T-helper 17 cell (primary cell): ENCODE measurements around the gene HPN. TPM values are rescaled to one million over a fixed set of nuclear protein-coding genes. Genes with fewer than 3 reads are reported as not detected.
A peak's percentile ranks its signal among the peaks of the same experiment; 100 is the strongest.

Experiments
- ATAC-seq: fragments of 150-1000 bp; cut with Tn5 transposase; 2 replicates; pipeline ENCODE4 v1.10.0; 2021; ENCODE audit warnings: mild to moderate bottlenecking, moderate library complexity
- DNase-seq, 3 donors: peaks; one replicate each; pipeline versions ENCODE4 v3.0.0 to v3.0.0-alpha.2; 2020 to 2021
- H3K9me3 ChIP-seq: one replicate; pipeline ENCODE4 v1.7.0; 2013; ENCODE audit warnings: low read length, mild to moderate bottlenecking; ENCODE audit not compliant: control insufficient read depth, poor library complexity, severe bottlenecking
- H3K27ac Mint-ChIP-seq: one replicate; pipeline ENCODE4 v1.8.0; 2022; ENCODE audit warnings: mild to moderate bottlenecking, moderate library complexity, mixed read lengths
- H3K27me3 Mint-ChIP-seq: one replicate; pipeline ENCODE4 v1.8.0; 2022; ENCODE audit warnings: mixed read lengths
- H3K36me3 Mint-ChIP-seq: one replicate; pipeline ENCODE4 v1.8.0; 2022; ENCODE audit warnings: low read depth, mixed read lengths
- H3K4me1 Mint-ChIP-seq: one replicate; pipeline ENCODE4 v1.8.0; 2022; ENCODE audit warnings: mild to moderate bottlenecking, mixed read lengths
- H3K4me3 Mint-ChIP-seq: one replicate; pipeline ENCODE4 v1.8.0; 2022; ENCODE audit warnings: mild to moderate bottlenecking, moderate library complexity, mixed read lengths
- total RNA-seq, 4 donors: library from RNA in 2 of 4; stranded (reverse) in 2 of 4; gene quantifications; one replicate each; pipeline ENCODE4 v1.2.3 and lab custom pipeline; 2022 to 2026

Gene HPN
- total RNA-seq, 2 donors from 2014 or later: 0.89 TPM; not detected in 1

DNA sequence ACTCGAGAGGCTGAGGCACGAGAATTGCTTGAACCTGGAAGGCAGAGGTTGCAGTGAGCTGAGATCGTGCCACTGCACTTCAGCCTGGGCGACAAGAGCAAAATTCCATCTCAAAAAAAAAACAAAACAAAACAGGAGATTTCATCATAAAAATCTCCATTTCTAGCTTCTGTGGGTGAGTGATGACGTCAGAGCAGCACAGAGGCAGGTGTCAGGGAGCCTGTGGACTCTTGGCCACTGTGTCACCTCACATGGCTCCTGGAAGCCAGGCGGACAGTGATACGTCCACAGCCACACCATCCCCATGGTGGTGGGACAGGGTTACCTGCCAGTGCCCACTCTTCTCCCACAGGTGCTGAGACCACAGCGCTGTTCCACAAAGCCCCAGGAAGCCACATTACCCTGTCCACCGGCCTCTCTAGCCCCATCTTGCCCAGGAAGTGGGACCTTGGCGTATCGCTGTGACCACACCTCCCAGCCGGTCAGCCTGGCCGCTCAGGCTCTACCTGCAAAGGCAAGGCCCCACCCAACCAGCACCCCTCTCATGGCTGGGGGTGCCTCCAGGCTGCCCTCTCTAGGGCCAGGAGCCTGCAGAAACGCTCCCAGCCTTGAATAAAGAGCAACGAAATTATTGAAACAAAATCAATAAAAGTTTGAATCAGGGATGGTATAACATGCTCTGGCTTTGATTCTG lies 71.6 kb downstream of the HPN start:
- Mint-ChIP-seq H3K27me3 (peaks cover 4% of the 10 kb centered on the region), H3K27ac (no peak overlapping the region), H3K36me3 (no peaks in the 10 kb centered on the region), H3K4me3 (no peak overlapping the region), H3K4me1 (peaks cover 11% of the 10 kb centered on the region)
- no peak for DNase-seq
- ATAC-seq: no peak
- H3K9me3 ChIP-seq: no peaks in the 10 kb centered on the region

DNA sequence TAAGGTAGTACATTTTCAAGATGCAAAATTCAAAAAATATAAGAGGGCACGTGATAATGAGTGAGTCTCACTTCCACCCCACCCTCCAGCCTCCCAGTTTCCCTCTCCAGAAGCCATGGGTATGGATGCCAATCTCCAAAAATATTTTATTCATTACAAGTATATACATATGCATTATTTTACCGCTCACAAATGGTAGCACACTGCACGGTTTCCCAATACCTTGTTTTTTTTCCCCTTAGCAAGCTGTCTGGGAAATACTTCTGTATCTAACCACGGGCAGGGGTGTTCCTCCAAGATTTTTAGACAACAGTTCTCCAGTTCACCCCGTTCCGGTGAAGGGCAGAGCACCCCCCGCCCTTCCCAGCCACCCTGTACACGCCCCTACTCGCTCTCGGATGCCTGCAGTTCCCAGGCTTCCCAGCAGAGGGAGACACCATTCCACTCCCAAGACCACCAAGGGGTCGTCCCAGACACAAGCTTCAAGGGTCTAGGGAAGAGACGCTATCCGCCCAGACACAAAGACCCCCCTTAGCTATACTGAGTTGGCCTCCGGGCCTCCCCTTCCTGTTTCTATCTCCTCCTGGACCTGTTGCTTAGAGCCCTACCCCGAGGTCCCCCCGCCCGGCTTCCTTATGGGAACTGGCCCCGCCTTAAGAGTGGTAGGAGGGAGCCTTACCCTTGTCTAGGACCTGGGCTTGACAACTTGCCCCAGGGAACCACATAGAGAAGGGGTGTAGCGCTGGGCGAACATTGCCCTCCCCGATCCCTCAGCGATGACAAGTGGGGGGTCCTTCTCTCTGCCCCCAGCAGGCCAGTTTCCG lies 73.0 kb downstream of the HPN start:
- ATAC-seq: peak; percentile 85
- H3K9me3 ChIP-seq: no peaks in the 10 kb centered on the region
- peak; percentile 39 to 59 (median 54) for DNase-seq
- Mint-ChIP-seq H3K4me3 (no peak overlapping the region), H3K27ac (peak overlapping the region; percentile 4), H3K36me3 (no peaks in the 10 kb centered on the region), H3K27me3 (peaks cover 4% of the 10 kb centered on the region), H3K4me1 (peaks cover 11% of the 10 kb centered on the region)

DNA sequence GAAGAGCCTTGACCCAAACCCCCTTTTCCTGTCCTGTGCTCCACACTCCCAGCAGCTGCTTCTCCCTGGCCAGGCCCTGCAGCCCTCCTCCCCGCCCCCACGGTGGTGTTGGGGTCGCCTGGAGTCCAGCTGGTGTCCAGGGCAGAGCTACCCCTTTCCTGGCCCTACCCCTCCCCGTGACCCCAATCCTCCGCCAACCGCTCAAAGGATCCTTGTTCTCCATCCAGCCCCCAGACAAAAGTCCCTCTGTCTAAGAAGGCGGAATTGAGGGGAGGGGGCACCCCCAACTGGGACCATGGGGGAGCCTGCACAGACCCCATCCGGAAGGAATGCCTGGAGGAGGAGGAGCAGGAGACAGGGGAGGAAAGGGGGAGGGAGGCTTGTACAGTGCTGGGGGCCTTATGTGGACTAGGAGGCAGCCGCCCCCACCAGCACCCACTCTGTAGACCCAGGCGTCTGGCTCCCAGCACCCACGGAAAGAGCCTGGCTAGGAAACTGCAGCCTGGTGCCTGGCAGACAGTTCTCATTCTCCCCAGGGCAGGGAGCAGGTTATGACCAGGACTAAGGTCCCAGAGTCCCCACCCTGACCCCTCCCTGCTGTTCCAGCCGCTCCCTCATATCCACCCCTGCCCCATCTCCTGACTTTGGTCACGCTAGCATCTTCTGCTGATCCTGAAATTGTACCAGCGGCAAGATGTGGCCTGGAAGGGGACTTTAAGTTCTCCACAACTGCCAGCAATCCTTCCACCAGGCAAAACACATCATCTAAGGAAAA lies 73.8 kb downstream of the HPN start, which contains the start of gene FXYD3:
Gene FXYD3, plus strand, starts transcription at position 647 of the 775 bp plus-strand sequence. CDS start 3,554 bp downstream, outside the sequence.
- DNase-seq: no peak
- no peaks in the 10 kb centered on the region for H3K36me3 Mint-ChIP-seq
- ATAC-seq: no peak
- H3K27me3 Mint-ChIP-seq: peaks cover 4% of the 10 kb centered on the region
- no peak within 1 kb of the TSS for H3K4me3 Mint-ChIP-seq
- peaks cover 11% of the 10 kb centered on the region for H3K4me1 Mint-ChIP-seq
- no peaks in the 10 kb centered on the region for H3K9me3 ChIP-seq
- peak within 1 kb of the TSS; percentile 4 for H3K27ac Mint-ChIP-seq

Other genes starting within 250 kb of the HPN start
- gene ZNF30, start 114.8 kb upstream of the HPN start, total RNA-seq: 1 to 10 TPM; 3.0 to 3.5 TPM
- 10 to 100 TPM; 15.1 to 15.5 TPM for gene ZNF792, start 77.5 kb upstream of the HPN start, total RNA-seq
- gene GRAMD1A, start 41.4 kb upstream of the HPN start, total RNA-seq: 100 to 1,000 TPM; 153 to 162 TPM
- gene SCN1B, start 11.3 kb upstream of the HPN start, total RNA-seq: 1 to 10 TPM; 1.9 to 6.2 TPM
- gene FXYD3, start 74.1 kb downstream of the HPN start, total RNA-seq: not detected
- gene LGI4, start 93.3 kb downstream of the HPN start, total RNA-seq: under 1 TPM; 0.39 to 0.52 TPM
- 1 to 10 TPM; 1.8 to 4.7 TPM for gene FXYD1, start 97.1 kb downstream of the HPN start, total RNA-seq
- gene FXYD7, start 101.5 kb downstream of the HPN start, total RNA-seq: 10 to 100 TPM; 17.1 to 20.6 TPM
- gene FXYD5, start 113.0 kb downstream of the HPN start, total RNA-seq: 100 to 1,000 TPM; 533 to 557 TPM
- gene FAM187B, start 187.0 kb downstream of the HPN start, total RNA-seq: not detected
- 10 to 100 TPM; 42.6 to 44.5 TPM for gene LSR, start 207.3 kb downstream of the HPN start, total RNA-seq
- 100 to 1,000 TPM; 204 to 299 TPM for gene USF2, start 227.2 kb downstream of the HPN start, total RNA-seq
- gene HAMP, start 240.8 kb downstream of the HPN start, total RNA-seq: 1 to 10 TPM in 1 of 2 donors, under 1 TPM in 1; 0.55 to 2.8 TPM